ENCODE results near the gene STX7. TPM values are rescaled to one million over a fixed set of nuclear protein-coding genes. Genes with fewer than 3 reads are reported as not detected.

The STX7 gene
- total and polyA plus RNA-seq, 2 donors (not counting 3 experiments of a cell fraction or from before 2014, with no cell fraction given), result 13.4 to 45.5 TPM

GRCh38 chr6:132484680-132485018 is 28.3 kb downstream of the STX7 start:
- H4K20me1 ChIP-seq (replicated peaks; ENCODE audit: control insufficient read depth, extremely low read depth, insufficient read depth, low read length), result peaks cover 5% of the 10 kb centered on the region
- FAIRE-seq (no peak), DNase-seq (ENCODE audit: low read depth, low spot score) (no peak)
- TF ChIP-seq MYC (IDR thresholded peaks at IDR 0.05; ENCODE audit: low read depth, low read length) (no peak), CTCF (IDR thresholded peaks at IDR 0.05; ENCODE audit: extremely low read depth in 1 of 2, insufficient read depth in 1 of 2, low read depth in 1 of 2, low read length in 2 of 2) (no peak), GATA2 (IDR thresholded peaks at IDR 0.05; ENCODE audit: insufficient read depth, insufficient read length, low read depth, low read length) (no peak), EZH2 (IDR thresholded peaks at IDR 0.05; ENCODE audit: borderline replicate concordance, low read depth, low read length, severe bottlenecking) (no peak), FOS (IDR thresholded peaks at IDR 0.05; ENCODE audit: borderline replicate concordance, insufficient read depth, low read length) (no peak), POLR2AphosphoS5 (IDR thresholded peaks at IDR 0.05; ENCODE audit: insufficient read depth, low read depth, low read length) (no peak), JUN (IDR thresholded peaks at IDR 0.05; ENCODE audit: borderline replicate concordance, insufficient read depth, insufficient read length, low read depth) (no peak), POLR2A (IDR thresholded peaks at IDR 0.05; ENCODE audit: low read depth, low read length) (no peak)
- TF ChIP-seq, protein P1, sequence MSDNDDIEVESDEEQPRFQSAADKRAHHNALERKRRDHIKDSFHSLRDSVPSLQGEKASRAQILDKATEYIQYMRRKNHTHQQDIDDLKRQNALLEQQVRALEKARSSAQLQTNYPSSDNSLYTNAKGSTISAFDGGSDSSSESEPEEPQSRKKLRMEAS (IDR thresholded peaks at IDR 0.05; ENCODE audit: insufficient read depth, insufficient read length), result no peak
- H3K4me3 ChIP-seq (replicated peaks in 1 of 3; ENCODE audit: insufficient read depth in 1 of 3, low read depth in 1 of 3, low read length in 3 of 3), result no peak overlapping the region
- H3K4me2 ChIP-seq (ENCODE audit: insufficient read depth, low read length), result no peak overlapping the region
- ChIA-PET POLR2A (no interaction called here), CTCF (interaction anchor here (0.6 to 8.3 kb wide), 47 partner anchors 10 to 789 kb away, joined by 3 to 254 read pairs (median 5); partner anchors contain the start of gene STX7)
- BruUV-seq (replicated peaks), result no TSS peak
- intact Hi-C loops (cut with micrococcal nuclease), result loop anchor here (1.0 to 2.0 kb wide), 3 partner anchors 184 to 570 kb away; no protein-coding TSS in a partner anchor
- no peak overlapping the region for H2AFZ ChIP-seq (ENCODE audit: low read depth, low read length)
- H3K4me1 ChIP-seq (ENCODE audit: control insufficient read depth, extremely low read depth, insufficient read depth, low read length), result peaks cover 5% of the 10 kb centered on the region
- H3K9me1 ChIP-seq (replicated peaks; ENCODE audit: control insufficient read depth, extremely low read depth, insufficient read depth, low read length), result no peaks in the 10 kb centered on the region
- no peak overlapping the region for H3K27ac ChIP-seq (ENCODE audit: insufficient read depth, low read depth, low read length)
- dilution Hi-C loops (cut with MboI; ENCODE audit: extremely low pct_ligation_motif_present, low sequenced_read_pairs), result no loop called here
- H3K79me2 ChIP-seq (ENCODE audit: control insufficient read depth, insufficient read depth, low read length), result peaks cover 25% of the 10 kb centered on the region
- no peaks in the 10 kb centered on the region for H3K27me3 ChIP-seq (ENCODE audit: control insufficient read depth in 2 of 2, insufficient read depth in 2 of 2, low read length in 2 of 2)
- no peak overlapping the region for H3K9ac ChIP-seq (replicated peaks; ENCODE audit: extremely low read depth, insufficient read depth, low read length)
- no peaks in the 10 kb centered on the region for H3K36me3 ChIP-seq (ENCODE audit: control insufficient read depth in 2 of 2, extremely low read depth in 1 of 2, insufficient read depth in 2 of 2, low read length in 2 of 2)
- no peaks in the 10 kb centered on the region for H3K9me3 ChIP-seq (replicated peaks; ENCODE audit: control insufficient read depth, insufficient read depth, low read length)

All from endothelial cell of umbilical vein (primary cell).